Neuronal stem cell (in vitro differentiated cells): ENCODE data around the gene ZDHHC20.

Experiments used
- DNase-seq: peaks from one replicate; pipeline ENCODE4 v3.0.0-alpha.2; 2013; ENCODE audit warnings: low spot score
- H2AFZ ChIP-seq: one replicate; pipeline ENCODE4 v1.6.1; 2013; ENCODE audit warnings: mild to moderate bottlenecking, low read length, inconsistent platforms
- H2AK5ac ChIP-seq: 2 replicates; pipeline ENCODE4 v1.6.1; 2013; ENCODE audit warnings: low read depth, mild to moderate bottlenecking, inconsistent platforms, low read length, moderate library complexity, mixed read lengths
- H2BK120ac ChIP-seq: 2 replicates; pipeline ENCODE4 v1.6.1; 2013; ENCODE audit warnings: low read depth, mild to moderate bottlenecking, inconsistent platforms, low read length, moderate library complexity, mixed read lengths
- H2BK12ac ChIP-seq: one replicate; pipeline ENCODE4 v1.6.1; 2013; ENCODE audit warnings: low read length, inconsistent platforms
- H2BK15ac ChIP-seq: 2 replicates; pipeline ENCODE4 v1.6.1; 2013; ENCODE audit warnings: mild to moderate bottlenecking, low read length, inconsistent platforms, mixed read lengths
- H2BK5ac ChIP-seq: one replicate; pipeline ENCODE4 v1.6.1; 2013; ENCODE audit warnings: inconsistent platforms, mild to moderate bottlenecking, low read length, moderate library complexity
- H3K14ac ChIP-seq: one replicate; pipeline ENCODE4 v1.6.1; 2013; ENCODE audit warnings: low read length, inconsistent platforms
- H3K18ac ChIP-seq: 2 replicates; pipeline ENCODE4 v1.6.1; 2013; ENCODE audit warnings: low read length, inconsistent platforms
- H3K23ac ChIP-seq: 2 replicates; pipeline ENCODE4 v1.6.1; 2013; ENCODE audit warnings: low read depth, mild to moderate bottlenecking, mixed read lengths, low read length, inconsistent platforms; ENCODE audit not compliant: poor library complexity
- H3K27ac ChIP-seq: replicated peaks from 3 replicates; pipeline ENCODE4 v1.5.1; 2013; ENCODE audit warnings: low read length, inconsistent platforms
- H3K27me3 ChIP-seq, 3 experiments: 2 replicates each; pipeline ENCODE4 v1.6.1; 2013; ENCODE audit warnings: low read length in 3 of 3, mild to moderate bottlenecking in 2 of 3, inconsistent platforms in 1 of 3, low read depth in 1 of 3, mixed read lengths in 1 of 3, moderate library complexity in 1 of 3; ENCODE audit not compliant: control insufficient read depth in 3 of 3, insufficient read depth in 3 of 3
- H3K36me3 ChIP-seq, 2 donors: replicated peaks in 1 of 2; 2 replicates each; pipeline ENCODE4 v1.6.1; 2013; ENCODE audit warnings: low read length in 2 of 2; ENCODE audit not compliant: control insufficient read depth in 2 of 2, insufficient read depth in 2 of 2
- H3K4ac ChIP-seq: 2 replicates; pipeline ENCODE4 v1.6.1; 2013; ENCODE audit warnings: inconsistent platforms, mild to moderate bottlenecking, low read length, moderate library complexity
- H3K4me1 ChIP-seq, 2 donors: 1 replicate in 1 of 2; 2 replicates in 1 of 2; pipeline ENCODE4 v1.6.1; 2013; ENCODE audit warnings: low read length in 2 of 2, low read depth in 1 of 2; ENCODE audit not compliant: control insufficient read depth in 2 of 2, insufficient read depth in 1 of 2
- H3K4me2 ChIP-seq: one replicate; pipeline ENCODE4 v1.6.1; 2013; ENCODE audit warnings: mild to moderate bottlenecking, low read length, inconsistent platforms; ENCODE audit not compliant: insufficient read depth, poor library complexity, severe bottlenecking
- H3K4me3 ChIP-seq, 2 donors: 2 replicates each; pipeline ENCODE4 v1.5.1; 2013; ENCODE audit warnings: low read length in 2 of 2, mild to moderate bottlenecking in 2 of 2, inconsistent platforms in 1 of 2, moderate library complexity in 1 of 2
- H3K79me1 ChIP-seq: one replicate; pipeline ENCODE4 v1.6.1; 2013; ENCODE audit warnings: low read depth, mild to moderate bottlenecking, inconsistent platforms, low read length, moderate library complexity
- H3K9ac ChIP-seq: one replicate; pipeline ENCODE4 v1.6.1; 2013; ENCODE audit warnings: mild to moderate bottlenecking, low read depth, low read length, inconsistent platforms; ENCODE audit not compliant: poor library complexity
- H3K9me3 ChIP-seq, 2 donors: replicated peaks in 1 of 2; 2 replicates each; pipeline versions ENCODE3 to v1.6.1; 2013; ENCODE audit warnings: low read length in 2 of 2, mild to moderate bottlenecking in 2 of 2, inconsistent platforms in 1 of 2, low read depth in 1 of 2, mixed read lengths in 1 of 2, moderate library complexity in 1 of 2; ENCODE audit not compliant: control insufficient read depth in 2 of 2, insufficient read depth in 1 of 2
- H4K8ac ChIP-seq: one replicate; pipeline ENCODE4 v1.6.1; 2013; ENCODE audit warnings: low read depth, mild to moderate bottlenecking, inconsistent platforms, low read length, moderate library complexity
- H4K91ac ChIP-seq: one replicate; pipeline ENCODE4 v1.6.1; 2013; ENCODE audit warnings: low read length, low read depth, mild to moderate bottlenecking, inconsistent platforms; ENCODE audit not compliant: poor library complexity
- WGBS, 2 donors: extraction: QIAGEN DNeasy Blood & Tissue Kit; methylation state at CpG; one replicate each; pipeline ENCODE4 v1.1.7; 2013; ENCODE audit warnings: missing lambda C conversion rate in 2 of 2, mixed read lengths in 1 of 2; ENCODE audit not compliant: insufficient read length in 2 of 2, insufficient replicate concordance in 1 of 2; ENCODE audit errors: extremely low coverage in 2 of 2; 5-methylcytosine and 5-hydroxymethylcytosine counted together

ZDHHC20 gene

DNA sequence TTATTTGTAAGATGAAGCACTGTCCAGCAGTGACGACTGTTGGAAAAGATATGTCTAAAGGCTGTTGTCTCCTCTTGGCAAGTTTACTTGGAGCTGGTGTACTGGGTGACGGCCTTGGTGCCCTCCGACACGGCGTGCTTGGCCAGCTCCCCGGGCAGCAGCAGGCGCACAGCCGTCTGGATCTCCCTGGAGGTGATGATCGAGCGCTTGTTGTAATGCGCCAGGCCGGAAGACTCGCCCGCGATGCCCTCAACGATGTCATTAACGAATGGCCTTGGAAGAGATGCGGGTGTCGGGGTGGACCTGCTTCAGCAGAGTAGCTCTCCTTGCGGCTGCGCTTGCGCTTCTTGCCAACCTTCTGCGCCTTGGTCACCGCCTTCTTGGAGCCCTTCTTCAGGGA, 24.6 kb upstream of the ZDHHC20 start:
- Histone ChIP-seq H3K27ac (no peak overlapping the region), H3K23ac (no peak overlapping the region), H2AFZ (no peak overlapping the region), H2BK15ac (no peak overlapping the region), H3K4me1 (no peaks in the 10 kb centered on the region), H4K8ac (no peak overlapping the region), H3K4me3 (no peak overlapping the region), H4K91ac (no peak overlapping the region), H2AK5ac (no peak overlapping the region), H3K9me3 (peaks cover 2 to 22% of the 10 kb centered on the region in 2 donors), H3K18ac (no peak overlapping the region), H3K14ac (no peak overlapping the region), H3K27me3 (no peaks in the 10 kb centered on the region), H3K36me3 (no peaks in the 10 kb centered on the region), H3K4me2 (no peak overlapping the region), H2BK12ac (peak overlapping the region; percentile 82), H3K79me1 (no peaks in the 10 kb centered on the region), H3K4ac (no peak overlapping the region), H2BK120ac (no peak overlapping the region), H3K9ac (no peak overlapping the region), H2BK5ac (no peak overlapping the region)
- WGBS, 2 donors = no CpG with 5 or more reads among the region's 24 CpGs
- DNase-seq = no peak

DNA sequence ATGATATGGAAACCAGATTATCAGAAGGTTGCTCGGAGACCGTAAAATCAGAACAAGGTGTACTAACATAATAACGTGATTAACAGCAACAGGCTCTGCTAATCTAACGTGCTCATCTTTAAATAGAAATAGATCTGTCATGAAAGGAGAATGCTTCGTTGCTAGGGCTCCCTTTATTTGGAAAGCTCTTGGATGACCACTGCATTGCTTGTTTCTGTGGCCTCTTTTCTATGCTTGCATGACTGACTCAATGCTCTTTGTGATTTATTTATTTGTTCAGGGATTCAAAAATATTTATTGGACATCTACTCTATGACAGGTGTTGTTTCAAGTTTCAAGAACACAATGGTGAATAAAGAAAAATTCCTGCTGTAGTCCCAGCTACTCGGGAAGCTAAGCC, 22.3 kb upstream of the ZDHHC20 start:
- H3K27ac ChIP-seq = no peak overlapping the region
- H3K27me3 ChIP-seq = no peaks in the 10 kb centered on the region
- no peaks in the 10 kb centered on the region for H3K79me1 ChIP-seq
- no peak overlapping the region for H3K4me2 ChIP-seq
- H2AK5ac ChIP-seq = no peak overlapping the region
- no peak overlapping the region for H2BK5ac ChIP-seq
- no peak overlapping the region for H3K9ac ChIP-seq
- no peak overlapping the region for H3K4me3 ChIP-seq
- H4K8ac ChIP-seq = no peak overlapping the region
- peaks cover 0 to 3% of the 10 kb centered on the region in 2 donors for H3K9me3 ChIP-seq
- no peak overlapping the region for H4K91ac ChIP-seq
- no peak overlapping the region for H3K4ac ChIP-seq
- no peaks in the 10 kb centered on the region for H3K4me1 ChIP-seq
- H3K23ac ChIP-seq = no peak overlapping the region
- H3K36me3 ChIP-seq = no peaks in the 10 kb centered on the region
- DNase-seq = no peak
- H2BK120ac ChIP-seq = no peak overlapping the region
- no peak overlapping the region for H2BK12ac ChIP-seq
- no peak overlapping the region for H2AFZ ChIP-seq
- no peak overlapping the region for H2BK15ac ChIP-seq
- WGBS, 2 donors = no CpG with 5 or more reads among the region's 6 CpGs
- H3K18ac ChIP-seq = no peak overlapping the region
- H3K14ac ChIP-seq = no peak overlapping the region

DNA sequence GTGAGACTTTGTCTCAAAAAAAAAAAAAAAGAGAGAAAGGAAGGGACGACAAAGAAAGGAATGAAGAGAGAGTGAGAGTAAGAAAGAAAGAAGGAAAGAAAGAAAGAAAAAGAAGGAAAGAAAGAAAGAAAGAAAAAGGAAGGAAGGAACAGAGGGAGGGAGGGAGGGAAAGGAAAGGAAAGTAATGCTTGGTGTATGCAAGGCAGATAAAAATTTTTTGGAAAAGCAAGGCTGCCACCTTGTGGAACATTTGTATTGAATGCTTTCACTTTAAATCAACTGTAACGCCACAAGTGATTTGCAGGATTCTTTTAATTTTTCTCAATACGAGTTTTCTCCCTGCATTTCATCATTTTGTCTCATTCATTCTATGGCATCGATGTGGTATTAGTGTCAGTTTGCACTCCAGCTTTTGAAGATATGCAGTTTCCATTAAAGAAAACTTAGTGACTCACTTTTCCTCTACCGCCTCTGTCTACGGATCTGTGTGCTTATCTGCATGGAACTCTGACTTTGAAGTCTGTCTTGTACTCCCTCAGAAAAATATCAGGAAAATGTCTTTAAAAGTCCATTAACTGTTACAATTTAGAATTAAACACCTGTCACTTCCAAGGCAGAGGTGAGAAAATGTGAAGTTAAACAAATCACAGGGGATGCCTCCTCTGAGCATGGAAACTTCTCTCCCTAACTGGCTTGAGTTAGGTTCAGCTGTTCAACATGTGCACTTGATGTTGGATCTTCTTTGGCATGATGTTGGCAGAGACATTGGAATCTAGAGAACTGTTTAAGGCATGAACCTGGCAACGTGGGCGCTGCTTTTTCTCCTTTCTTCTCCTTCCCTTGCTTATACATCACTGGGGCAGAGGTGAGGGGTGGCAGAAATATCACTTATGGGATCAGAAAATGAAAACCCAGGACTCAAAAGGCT, 20.0 kb upstream of the ZDHHC20 start:
- H3K4me2 ChIP-seq = no peak overlapping the region
- no peak overlapping the region for H3K14ac ChIP-seq
- no peak overlapping the region for H4K91ac ChIP-seq
- no peaks in the 10 kb centered on the region for H3K27me3 ChIP-seq
- no peaks in the 10 kb centered on the region for H3K79me1 ChIP-seq
- no peak overlapping the region for H4K8ac ChIP-seq
- H3K9me3 ChIP-seq = no peaks in the 10 kb centered on the region
- H2BK15ac ChIP-seq = no peak overlapping the region
- 100% methylated on average over 1 of the region's 8 CpGs; no CpG with 5 or more reads in 1 of the 2 donors for WGBS, 2 donors
- H3K23ac ChIP-seq = no peak overlapping the region
- H3K4me1 ChIP-seq = no peaks in the 10 kb centered on the region
- no peak overlapping the region for H3K18ac ChIP-seq
- no peak overlapping the region for H2BK12ac ChIP-seq
- H2BK5ac ChIP-seq = no peak overlapping the region
- H2AK5ac ChIP-seq = no peak overlapping the region
- H3K9ac ChIP-seq = no peak overlapping the region
- H3K27ac ChIP-seq = no peak overlapping the region
- H3K4ac ChIP-seq = no peak overlapping the region
- H2AFZ ChIP-seq = peak overlapping the region; percentile 67
- no peaks in the 10 kb centered on the region for H3K36me3 ChIP-seq
- no peak overlapping the region for H3K4me3 ChIP-seq
- peak; percentile 65 for DNase-seq
- H2BK120ac ChIP-seq = no peak overlapping the region

DNA sequence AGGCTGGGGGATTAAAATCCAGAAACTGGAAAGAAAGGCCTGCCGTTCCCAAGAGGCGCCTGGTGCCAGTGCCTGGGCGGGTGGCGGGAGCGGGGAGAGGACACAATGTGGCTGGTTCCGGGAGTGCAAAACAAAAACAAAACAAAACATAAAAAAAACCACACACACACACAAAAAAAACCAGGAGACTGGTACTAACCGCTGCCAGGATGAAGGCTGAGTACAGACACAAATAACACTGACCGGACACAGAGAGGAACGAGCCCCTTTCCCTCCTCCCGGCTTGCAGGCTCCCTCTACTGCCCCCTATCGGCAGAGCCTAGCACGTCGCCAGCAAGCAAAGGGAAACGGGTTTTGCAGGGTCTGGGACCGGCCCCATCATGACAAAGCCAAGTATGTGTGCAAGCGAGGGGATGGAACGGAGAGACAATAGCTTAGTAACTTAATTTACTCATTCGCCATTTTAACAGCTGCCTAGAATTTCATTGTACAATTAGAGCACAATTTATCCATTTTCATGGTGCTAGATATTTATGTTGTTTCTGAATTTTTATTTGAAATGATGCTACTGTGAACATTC, 17.9 kb upstream of the ZDHHC20 start:
- DNase-seq = peak; percentile 87
- H4K91ac ChIP-seq = no peak overlapping the region
- H2AK5ac ChIP-seq = no peak overlapping the region
- no peaks in the 10 kb centered on the region for H3K36me3 ChIP-seq
- H3K79me1 ChIP-seq = no peaks in the 10 kb centered on the region
- no peaks in the 10 kb centered on the region for H3K4me1 ChIP-seq
- no peak overlapping the region for H3K23ac ChIP-seq
- H3K14ac ChIP-seq = no peak overlapping the region
- H2BK5ac ChIP-seq = no peak overlapping the region
- H2AFZ ChIP-seq = peak overlapping the region; percentile 90
- WGBS, 2 donors = no CpG with 5 or more reads among the region's 18 CpGs
- peak overlapping the region; percentile 45 for H3K4me2 ChIP-seq
- H3K9ac ChIP-seq = no peak overlapping the region
- H3K9me3 ChIP-seq = no peaks in the 10 kb centered on the region
- H3K18ac ChIP-seq = peak overlapping the region; percentile 83
- no peak overlapping the region for H3K4ac ChIP-seq
- H2BK15ac ChIP-seq = no peak overlapping the region
- H2BK120ac ChIP-seq = no peak overlapping the region
- peak overlapping the region; percentile 44 to 50 for H3K4me3 ChIP-seq
- H2BK12ac ChIP-seq = no peak overlapping the region
- H4K8ac ChIP-seq = no peak overlapping the region
- H3K27ac ChIP-seq = no peak overlapping the region
- no peaks in the 10 kb centered on the region for H3K27me3 ChIP-seq
